Midbrain (tissue), 1 donor: Measurements from ENCODE around the gene FKBP4.

ENCODE experiments used
- DNase-seq: peaks from one replicate; lab custom pipeline; 2025; lab: John Stamatoyannopoulos, UW

FKBP4 gene

DNA sequence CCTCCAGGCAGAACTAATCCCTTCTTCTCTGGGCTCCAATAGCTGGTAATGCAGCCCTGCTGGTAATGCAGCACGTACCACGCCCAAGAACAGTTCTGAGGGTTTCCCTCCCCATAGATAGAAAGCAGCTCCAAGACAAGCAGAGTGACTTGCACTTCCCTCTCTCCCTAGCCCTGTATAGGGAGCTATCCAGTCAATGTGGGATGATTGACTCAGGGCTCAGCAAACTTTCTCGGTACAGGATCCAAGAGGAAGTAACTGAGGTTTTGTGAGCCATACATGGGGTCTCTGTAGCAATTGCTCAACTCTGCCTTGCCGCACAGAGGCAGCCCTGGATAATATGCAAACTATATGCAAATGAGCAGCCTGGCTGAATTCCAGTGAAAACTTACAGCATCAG, 15.5 kb upstream of the FKBP4 start:
- DNase-seq = no peak

DNA sequence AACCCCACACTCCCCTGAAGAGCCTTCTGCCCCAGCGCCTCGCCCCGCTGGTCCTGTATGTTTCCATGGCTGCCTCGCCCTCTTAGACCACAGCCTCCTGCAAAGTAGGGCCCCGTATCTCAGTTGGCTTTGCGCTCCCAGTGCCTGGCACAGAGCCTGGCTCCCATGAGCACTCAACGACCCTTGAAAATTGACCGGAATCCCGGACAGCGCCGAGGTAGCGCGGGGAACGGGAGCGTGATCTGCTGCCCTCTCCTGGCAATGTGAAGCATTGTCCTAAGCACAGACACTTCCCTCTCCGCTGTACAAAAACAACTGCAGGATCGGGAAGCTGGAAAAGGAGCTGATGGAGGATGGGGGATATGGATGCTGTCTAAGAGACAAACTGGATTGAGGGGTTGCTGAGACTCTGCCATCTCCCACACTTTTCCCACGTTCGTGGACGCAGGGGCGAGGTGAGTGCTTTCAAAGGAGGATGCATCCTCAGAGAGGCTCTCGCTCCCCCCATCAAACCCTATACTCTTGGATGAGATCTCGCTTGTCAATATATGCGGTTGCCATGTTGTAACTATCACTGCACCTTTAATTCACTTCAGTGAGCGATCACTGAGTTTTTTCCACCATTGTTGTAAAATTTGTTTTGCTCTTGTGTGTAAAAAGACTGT, 10.7 kb upstream of the FKBP4 start:
- peak; percentile 67 for DNase-seq

DNA sequence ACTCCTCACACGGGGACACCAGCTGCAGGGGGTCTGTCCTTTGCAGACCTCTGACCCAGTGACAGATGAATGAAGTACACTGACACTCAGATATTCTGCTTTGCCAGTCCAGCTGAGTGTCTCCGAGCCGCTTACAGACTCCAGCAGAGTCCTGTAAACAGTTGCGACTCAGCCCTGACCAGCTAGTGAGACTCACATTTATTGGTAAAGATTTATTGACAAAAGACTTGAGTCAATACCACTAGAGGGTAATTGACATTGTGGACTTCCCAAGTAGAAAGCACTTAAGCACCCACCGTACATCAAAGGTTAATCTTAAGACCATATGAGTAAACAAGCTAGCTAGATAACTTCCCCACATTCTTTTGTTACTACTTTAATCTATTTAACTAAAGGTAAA, 9.8 kb upstream of the FKBP4 start:
- DNase-seq = no peak

DNA sequence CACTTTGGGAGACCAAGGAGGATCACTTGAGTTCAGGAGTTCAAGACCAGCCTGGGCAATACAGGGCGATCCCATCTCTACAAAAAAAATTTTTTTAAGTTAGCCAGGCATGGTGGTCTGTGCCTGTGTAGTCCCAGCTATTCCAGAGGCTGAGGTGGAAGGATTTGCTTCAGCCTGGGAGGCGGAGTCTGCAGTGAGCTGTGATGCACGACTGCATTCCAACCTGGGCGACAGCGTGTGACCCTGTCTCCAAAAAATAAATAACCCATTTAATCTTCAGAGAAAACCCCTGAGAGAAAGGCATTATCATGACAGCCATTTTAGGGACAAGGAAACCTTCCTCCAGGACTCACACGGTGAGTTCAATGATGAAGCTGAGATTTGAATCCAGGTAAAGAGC, 3.7 kb upstream of the FKBP4 start:
- no peak for DNase-seq

DNA sequence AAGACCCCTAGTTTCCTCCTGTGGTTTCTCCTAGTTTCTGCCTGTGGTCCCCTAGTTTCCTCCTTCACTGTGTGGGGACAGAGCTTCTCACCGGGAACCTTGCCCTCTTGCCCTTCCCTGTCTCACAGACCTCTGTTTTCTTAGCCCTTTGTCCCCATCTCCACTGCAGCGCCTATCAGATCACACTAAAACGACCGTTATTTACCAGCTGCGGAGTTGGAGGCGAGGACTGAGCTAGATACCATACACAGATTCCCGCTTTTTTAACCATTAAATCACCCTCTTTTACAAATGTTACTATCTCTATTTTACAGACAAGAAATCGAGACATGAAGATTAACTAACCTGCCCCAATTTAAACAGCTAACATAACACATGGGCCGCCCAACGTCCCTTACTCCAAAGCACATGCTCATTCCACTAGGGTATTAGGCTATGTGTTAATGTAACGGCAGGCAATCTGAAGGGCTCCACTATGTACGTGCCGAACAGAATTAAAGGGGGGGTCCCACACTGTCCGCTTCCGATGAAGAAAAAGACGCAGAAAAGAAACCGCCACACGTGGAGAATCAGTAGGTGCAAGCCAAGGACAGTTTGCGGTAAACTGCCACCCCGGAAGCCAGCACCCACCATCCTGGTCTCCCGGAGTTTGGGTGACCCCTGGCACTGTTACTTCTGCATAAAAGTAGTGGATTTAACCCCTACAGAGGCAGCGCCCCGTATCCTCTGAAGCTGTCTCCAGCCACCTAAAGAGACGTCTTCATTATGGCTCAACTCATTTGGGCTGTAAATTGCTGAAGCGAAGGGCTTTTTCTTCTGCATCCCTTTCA, 1.9 kb upstream of the FKBP4 start:
- DNase-seq = no peak

DNA sequence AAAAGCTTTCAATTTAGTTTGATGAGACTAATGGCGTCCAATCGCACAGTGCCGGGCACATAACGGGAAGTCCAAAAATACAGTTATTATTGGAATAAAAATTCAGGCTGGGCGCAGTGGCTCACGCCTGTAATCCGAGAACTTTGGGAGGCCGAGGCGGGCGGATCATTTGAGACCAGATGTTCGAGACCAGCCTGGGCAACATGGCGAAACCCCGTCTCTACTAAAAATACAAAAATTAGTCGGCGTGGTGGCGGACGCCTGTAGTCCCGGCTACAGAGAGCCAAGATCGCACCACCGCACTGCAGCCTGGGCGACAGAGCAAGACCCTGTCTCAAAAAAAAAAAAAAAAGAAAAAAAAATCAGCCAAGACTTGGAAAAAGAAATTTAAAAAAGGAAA, 1.2 kb upstream of the FKBP4 start:
- DNase-seq = no peak

DNA sequence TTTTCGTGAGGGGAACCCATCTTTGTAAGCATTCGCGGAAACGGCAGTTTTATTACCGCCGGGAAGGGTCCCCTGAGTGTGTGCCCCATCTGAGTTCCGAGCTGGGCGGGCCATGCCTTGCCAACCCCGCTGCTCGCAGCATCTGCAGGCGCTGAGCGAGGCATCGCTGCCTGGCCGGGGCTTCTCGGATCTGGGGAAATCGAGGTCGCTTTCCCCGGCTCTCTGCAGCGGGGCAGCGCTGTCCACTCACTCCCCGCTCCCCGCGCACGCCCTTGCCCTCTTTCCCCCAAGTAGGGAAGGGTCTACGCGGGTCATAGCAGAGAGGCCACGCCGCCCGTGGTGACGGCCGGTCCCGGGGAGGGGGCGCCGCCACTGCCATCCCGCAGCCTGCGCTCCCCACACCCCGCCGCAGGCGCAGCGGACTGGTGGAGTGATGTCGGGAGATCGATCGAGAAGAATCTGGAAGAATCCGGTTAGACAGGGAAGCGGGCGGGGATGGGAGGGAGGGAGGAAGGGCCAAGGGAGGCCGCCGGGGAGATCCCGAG, 507 bp upstream of the FKBP4 start:
- peak; percentile 85 for DNase-seq

DNA sequence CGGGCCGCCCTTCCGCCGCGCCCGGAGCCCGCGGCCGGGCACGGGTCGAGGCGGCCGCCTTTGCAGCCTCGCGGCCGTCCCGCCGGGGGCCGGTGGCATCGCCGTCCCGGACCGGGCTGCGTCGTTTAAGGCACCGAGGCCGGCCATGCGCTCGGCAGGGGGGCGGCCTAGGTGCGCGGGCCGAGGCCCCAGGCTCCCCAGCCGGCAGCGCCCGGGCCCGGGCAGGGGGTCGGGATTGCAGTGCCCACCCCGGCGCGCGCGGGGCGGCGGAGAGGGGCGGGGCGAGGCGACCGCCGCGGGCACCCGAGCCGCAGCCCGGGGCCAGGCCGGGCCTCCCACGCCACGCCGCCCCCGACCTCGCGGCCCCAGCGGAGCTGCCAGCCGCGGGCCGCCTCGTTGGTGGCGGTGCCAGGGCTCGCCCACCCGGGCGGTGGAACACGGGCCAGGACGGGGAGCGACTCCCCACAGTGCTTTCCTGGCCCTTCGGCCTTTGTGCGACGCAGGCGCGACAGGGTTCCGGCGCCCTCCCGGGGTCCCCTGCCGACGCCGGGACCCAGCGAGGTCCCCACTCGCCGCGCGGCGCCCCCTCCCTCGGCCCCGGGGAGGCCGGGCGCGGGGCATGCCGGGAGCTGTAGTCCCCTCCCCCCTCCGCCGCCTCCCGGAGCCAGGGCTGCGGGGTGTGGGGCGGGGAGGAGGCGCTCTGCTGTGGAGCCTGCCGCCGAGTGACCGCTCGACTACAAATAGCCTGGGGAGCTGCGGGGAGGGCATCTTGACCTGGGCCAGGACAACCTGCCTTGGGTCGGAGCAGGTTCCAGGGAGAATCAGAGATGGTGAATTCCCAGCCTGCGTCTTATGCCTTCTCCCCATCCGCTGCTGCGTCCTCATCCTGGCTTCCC, 769 bp downstream of the FKBP4 start:
- DNase-seq = peak; percentile 89

DNA sequence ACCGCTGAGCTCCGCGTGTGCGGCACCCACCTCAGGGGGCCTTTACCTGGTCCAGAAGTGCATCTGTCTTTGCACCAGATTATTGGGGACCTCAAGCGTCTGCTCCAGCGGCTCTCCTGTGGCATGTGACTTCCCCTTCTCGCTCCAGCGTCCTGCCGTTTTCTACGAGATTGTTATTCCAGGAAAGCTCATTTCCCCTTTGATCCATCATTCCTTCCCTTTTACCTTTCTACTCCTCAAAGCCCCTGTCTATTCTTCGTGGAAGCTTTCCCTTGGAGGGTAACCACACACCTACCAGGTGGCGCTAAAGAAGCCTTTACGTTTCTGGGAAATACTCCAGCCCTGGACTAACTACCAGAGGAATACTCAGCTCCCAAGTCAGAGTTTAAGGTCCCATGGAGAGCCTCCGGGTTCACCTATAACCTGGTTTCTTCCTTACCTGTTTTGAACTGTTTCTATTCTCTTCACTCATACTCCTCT, 1.5 kb downstream of the FKBP4 start:
- DNase-seq = no peak

DNA sequence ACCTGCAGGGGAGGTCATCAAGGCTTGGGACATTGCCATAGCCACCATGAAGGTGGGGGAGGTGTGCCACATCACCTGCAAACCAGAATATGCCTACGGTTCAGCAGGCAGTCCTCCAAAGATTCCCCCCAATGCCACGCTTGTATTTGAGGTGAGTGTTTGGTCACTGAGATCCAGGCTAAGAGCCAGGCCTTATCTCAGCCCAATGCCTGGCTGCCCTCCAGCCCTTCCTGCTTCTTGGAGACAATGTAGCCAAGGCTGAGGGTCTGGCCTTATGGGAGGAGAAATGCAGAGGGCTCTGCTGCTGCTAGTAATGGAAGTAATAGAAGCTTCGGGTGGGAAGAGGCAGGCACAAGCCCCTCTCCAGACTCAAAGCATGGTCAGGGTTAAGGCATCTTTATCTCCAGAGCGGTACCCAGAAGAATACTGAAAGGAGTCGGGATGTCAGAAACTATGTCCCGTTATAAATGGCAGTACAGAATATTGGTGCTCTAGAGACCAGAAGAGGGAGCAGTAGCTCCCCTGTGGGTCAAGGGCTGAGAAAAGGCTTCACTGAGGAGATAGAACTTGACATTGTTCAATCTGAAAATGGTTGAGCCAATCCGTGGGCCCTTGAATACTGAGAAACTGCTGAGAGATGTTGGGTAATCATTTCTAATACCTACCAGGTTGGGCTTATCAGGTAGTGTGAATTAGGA, 3.1 kb downstream of the FKBP4 start:
- no peak for DNase-seq

DNA sequence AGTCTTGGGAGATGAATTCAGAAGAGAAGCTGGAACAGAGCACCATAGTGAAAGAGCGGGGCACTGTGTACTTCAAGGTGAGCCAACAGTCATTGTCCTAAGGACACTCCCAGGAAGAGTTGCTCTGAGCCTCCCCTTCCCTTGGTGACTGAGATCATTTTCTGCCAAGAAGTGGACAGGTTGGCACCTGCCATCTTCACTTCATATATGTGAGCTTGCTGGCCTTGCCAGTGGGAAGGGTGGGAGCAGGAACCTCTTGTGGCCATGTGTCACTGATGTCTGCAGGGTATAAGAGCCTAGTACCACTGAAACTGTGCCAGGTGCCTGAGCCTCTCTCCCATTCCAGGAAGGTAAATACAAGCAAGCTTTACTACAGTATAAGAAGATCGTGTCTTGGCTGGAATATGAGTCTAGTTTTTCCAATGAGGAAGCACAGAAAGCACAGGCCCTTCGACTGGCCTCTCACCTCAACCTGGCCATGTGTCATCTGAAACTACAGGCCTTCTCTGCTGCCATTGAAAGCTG, 5.3 kb downstream of the FKBP4 start:
- DNase-seq = no peak

DNA sequence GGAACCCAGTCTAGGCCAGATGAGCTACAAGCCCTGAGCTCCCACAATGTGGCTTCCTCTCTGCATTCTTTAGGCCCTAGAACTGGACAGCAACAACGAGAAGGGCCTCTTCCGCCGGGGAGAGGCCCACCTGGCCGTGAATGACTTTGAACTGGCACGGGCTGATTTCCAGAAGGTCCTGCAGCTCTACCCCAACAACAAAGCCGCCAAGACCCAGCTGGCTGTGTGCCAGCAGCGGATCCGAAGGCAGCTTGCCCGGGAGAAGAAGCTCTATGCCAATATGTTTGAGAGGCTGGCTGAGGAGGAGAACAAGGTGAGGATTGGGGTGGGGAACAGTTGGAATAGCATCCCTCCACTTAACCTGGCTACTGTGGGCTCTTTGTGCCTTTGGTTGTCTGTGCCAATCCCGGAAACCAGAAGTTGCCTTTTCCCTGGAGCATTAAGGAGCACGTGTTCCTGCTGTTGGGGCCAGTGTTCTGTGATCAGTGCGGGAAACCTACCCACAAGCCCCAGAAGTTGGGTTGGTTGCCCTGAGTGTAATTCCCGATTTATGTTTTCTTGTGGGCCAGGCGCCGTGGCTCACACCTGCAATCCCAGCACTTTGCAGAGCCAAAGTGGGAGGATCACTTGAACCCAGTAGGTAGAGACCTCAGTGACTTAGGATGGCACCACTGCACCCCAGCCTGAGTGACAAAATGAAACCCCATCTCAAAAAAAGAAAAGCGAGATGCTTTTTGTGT, 6.4 kb downstream of the FKBP4 start:
- peak; percentile 21 for DNase-seq

DNA sequence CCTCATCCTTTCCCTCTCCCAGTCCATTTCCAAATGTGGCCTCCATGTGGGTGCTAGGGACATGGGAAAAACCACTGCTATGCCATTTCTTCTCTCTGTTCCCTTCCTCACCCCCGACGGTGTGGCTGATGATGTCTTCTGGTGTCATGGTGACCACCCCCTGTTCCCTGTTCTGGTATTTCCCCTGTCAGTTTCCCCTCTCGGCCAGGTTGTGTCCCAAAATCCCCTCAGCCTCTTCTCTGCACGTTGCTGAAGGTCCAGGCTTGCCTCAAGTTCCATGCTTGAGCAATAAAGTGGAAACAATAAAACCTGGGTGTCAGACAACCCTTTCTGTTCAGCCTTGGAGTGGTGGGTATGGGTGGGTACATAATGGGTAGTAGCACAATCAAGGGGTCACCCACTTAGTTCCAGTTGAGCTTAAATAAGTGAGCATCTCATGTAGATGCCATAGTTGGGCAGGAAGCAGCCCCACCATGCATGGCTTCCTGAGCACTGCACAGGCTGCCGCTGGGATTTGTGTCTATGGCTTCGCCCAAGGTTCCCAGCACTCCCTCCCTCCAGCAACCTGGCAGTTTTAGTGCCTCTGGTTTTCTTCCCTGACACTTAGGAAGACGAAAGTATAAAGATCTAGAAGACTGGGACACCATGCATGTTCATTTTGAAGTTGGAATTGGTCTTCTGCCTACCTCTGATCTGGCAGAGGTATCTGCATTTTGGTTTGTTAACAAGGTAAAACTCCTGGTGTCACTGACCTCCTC, 9.0 kb downstream of the FKBP4 start:
- DNase-seq = no peak

DNA sequence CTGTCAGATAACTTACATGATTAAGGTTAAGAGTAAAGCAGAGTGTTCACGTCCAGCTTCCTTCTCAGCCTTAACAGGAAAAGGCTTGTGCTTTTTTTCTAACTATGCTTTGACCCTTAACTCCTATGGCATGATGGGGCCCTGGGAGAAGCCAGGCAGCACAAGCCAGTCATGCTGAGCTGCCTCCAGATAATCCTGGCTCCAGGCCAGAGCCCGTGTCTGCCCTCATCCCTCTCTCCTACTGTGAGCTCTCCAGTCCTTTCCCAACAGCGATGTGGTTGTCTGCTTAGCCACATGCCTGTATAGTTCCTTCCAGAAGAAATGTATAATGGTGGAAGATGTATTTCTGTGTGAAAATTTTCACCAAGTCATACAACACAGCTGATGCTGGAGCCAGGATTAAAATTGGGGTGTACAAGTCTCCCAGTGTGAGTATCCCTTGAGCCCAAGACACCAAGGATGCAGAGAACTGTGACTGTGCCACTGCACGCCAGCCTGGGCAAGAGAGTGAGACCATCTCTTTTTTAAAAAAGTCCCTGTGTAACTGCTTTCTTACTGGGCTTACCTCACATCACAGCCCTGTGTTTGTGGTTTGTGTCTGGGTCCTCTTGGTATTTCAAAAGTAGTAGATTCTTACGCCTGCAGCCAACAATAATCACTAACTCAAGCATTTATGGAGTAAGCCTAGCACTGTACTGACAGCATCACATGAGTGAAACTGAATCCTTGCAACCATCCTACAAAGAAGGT, 9.8 kb downstream of the FKBP4 start:
- peak; percentile 23 for DNase-seq

DNA sequence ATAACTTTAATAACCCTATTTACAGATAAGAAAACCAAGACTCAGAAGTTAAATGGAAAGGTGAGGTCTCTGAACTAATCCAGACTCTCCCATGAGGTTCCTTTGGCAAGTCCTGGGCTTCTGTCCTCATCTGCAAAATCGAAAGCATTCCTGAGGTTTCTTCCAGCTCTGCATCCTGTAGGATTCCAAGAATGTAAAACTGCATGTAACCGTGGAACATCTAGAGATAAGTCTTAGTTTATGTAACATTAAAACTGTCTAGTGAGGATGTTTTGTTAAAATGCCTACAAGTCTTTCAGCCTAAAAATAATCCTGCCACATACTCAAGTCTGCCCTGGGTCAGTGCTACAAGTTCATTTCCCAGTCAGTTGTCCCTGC, 10.4 kb downstream of the FKBP4 start:
- no peak for DNase-seq

DNA sequence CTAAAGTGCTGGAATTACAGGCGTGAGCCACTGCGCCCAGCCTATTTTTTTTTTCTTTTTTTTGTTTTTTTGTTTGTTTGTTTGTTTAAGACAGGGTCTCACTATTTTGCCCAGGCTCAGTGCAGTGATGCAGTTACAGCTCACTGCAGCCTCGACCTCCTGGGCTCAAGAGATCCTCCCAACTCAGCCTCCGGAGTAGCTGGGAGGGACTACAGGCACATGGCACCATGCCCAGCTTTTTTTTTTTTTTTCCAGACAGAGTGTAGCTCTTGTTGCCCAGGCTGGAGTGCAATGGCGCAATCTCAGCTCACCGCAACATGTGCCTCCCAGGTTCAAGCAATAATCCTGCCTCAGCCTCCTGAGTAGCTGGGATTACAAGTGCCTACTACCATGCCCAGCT, 11.9 kb downstream of the FKBP4 start:
- DNase-seq = no peak

DNA sequence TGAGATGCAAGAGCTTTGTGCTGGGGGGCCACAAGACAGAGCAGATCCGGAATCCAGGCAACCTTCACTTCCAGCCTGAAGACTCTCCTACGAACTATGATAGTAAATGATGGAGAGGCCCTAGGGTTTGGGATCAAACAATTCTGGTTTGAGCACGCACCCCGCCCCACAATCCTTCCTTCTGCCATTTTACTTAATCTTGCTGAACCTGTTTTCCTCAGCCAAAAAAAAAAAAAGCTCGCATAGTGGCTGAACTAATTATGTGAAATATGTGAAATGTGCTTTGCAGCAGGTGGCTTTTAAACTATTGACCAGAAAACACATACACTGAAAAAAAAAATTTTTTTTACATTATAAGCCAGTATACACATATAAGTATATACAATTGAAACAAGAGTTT, 17.0 kb downstream of the FKBP4 start:
- DNase-seq = no peak

DNA sequence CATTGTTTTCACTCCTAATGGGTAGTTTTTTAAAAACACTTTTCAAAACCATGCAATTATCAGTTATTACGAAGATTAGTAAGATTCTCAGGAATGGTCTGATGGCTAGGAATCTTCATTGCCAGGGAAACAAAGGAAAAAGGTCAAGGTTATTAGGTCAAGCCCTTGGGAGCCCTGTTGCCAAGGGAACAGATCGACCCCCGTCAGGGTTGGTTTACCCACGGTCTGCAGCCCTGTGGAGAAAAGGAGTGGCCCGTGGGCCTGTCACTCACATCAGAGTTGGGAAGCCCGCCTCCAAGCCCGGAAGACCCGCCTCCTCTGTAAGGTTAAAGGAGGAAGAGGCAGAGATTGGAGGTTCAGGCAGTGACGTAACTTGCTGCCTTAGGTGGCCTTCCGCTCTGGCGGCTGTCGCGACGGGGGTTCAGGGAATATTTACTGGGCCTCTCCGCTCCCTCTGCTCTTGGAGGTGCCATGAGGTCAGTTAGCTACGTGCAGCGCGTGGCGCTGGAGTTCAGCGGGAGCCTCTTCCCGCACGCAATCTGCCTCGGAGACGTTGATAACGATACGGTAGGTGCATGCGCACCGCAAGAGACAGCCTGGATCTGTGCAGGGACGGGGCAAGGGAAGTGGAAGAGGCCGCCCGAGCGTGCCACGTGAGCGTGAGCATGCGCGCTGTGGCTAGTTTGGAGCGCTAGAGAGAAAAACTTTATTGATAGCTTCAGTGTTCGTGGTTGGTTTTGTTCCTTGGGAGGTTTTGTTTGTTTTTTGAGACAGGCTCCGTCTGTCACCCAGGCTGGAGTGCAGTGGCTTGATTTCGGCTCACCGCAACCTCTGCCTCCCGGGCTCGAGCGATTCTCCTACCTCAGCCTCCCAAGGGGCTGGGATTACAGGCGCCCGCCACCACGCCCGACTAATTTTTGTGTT, 17.8 kb downstream of the FKBP4 start, which contains the start of gene ITFG2:
ITFG2 (plus strand) TSS at position 379 of the 924 bp plus-strand sequence; CDS start at position 472, 93 bp downstream.
- peak; percentile 99 for DNase-seq
